ENCODE results near the gene PRR16.

DNA sequence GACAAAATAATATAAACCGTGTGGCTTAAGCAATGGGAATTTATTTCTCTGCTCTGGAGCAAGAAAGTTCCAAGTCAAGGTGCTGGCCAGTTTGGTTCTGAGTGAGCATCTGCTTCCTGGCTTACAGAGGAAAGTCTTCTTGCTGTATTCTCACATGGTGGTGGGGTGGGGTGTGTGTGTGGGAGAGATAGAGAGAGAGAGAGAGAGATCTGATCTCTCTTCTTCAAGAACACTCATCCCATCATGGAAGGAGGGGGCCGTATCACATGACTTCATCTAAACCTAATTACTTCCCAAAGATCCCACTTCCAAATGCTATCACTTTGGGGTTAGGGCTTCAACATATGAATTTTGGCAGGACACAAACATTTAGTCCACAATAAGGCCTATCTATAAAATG, 91.2 kb downstream of the PRR16 start:
- TF ChIP-seq, protein P1, sequence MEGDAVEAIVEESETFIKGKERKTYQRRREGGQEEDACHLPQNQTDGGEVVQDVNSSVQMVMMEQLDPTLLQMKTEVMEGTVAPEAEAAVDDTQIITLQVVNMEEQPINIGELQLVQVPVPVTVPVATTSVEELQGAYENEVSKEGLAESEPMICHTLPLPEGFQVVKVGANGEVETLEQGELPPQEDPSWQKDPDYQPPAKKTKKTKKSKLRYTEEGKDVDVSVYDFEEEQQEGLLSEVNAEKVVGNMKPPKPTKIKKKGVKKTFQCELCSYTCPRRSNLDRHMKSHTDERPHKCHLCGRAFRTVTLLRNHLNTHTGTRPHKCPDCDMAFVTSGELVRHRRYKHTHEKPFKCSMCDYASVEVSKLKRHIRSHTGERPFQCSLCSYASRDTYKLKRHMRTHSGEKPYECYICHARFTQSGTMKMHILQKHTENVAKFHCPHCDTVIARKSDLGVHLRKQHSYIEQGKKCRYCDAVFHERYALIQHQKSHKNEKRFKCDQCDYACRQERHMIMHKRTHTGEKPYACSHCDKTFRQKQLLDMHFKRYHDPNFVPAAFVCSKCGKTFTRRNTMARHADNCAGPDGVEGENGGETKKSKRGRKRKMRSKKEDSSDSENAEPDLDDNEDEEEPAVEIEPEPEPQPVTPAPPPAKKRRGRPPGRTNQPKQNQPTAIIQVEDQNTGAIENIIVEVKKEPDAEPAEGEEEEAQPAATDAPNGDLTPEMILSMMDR (conservative IDR thresholded peaks at IDR 0.05; ENCODE audit: low read depth, low read length), result no peak
- TF ChIP-seq EZH2 (IDR thresholded peaks at IDR 0.05; ENCODE audit: borderline replicate concordance, low read depth, low read length, poor library complexity, severe bottlenecking), result no peak
